Spleen (tissue), 7 donors: ENCODE results near the gene GATC.

Experiments
- CTCF ChIP-seq, 11 experiments: fragments of 200-600 bp in 7 of 11; fragments of 450-650 bp in 4 of 11; sonication (generic) in 4 of 11; IDR thresholded peaks in 8 of 11; conservative IDR thresholded peaks in 3 of 11; 1 replicate in 7 of 11; 2 replicates in 4 of 11; pipeline versions ENCODE4 v1.4.0 to v1.8.0; 2016 to 2021; ENCODE audit warnings: antibody characterized with exemption in 11 of 11, inconsistent platforms in 4 of 11, mild to moderate bottlenecking in 1 of 11
- POLR2A ChIP-seq, 3 donors: fragments of 450-650 bp; IDR thresholded peaks; one replicate each; pipeline ENCODE4 v1.5.1; 2017; ENCODE audit warnings: antibody characterized with exemption in 3 of 3, mild to moderate bottlenecking in 1 of 3
- POLR2AphosphoS5 ChIP-seq, 3 donors: sonication (generic); formaldehyde crosslinking; IDR thresholded peaks; one replicate each; pipeline ENCODE4 v1.5.1; 2017; ENCODE audit warnings: antibody characterized with exemption in 3 of 3
- donor health status: DM: no; HTN: no; CAD: no; lungs with moderate emphysema.
- donor health status: DM: no; HTN: no; CAD: no.
- donor health status: DM: no; HTN: no; CAD: no.

- TF ChIP-seq CTCF (IDR thresholded peaks at IDR 0.05 in 8 of 11, conservative IDR thresholded peaks at IDR 0.05 in 3 of 11) (no peak), POLR2A (IDR thresholded peaks at IDR 0.05) (no peak), POLR2AphosphoS5 (IDR thresholded peaks at IDR 0.05) (no peak)
Measured at GRCh38 chr12:120485961-120486881, 40.0 kb downstream of the GATC start.
